Inferior parietal cortex (tissue), 1 donor: Measurements from ENCODE around the gene KCNMA1.
"Not testable (repeated sequence)": the region's sequence is repeated elsewhere in the genome, so short reads cannot be mapped to it uniquely, and the experiment has no call there.

Experiments used
- DNase-seq: peaks from one replicate; pipeline ENCODE4 v3.0.0-alpha.2; 2016; ENCODE audit errors: extremely low spot score

The KCNMA1 gene

DNA sequence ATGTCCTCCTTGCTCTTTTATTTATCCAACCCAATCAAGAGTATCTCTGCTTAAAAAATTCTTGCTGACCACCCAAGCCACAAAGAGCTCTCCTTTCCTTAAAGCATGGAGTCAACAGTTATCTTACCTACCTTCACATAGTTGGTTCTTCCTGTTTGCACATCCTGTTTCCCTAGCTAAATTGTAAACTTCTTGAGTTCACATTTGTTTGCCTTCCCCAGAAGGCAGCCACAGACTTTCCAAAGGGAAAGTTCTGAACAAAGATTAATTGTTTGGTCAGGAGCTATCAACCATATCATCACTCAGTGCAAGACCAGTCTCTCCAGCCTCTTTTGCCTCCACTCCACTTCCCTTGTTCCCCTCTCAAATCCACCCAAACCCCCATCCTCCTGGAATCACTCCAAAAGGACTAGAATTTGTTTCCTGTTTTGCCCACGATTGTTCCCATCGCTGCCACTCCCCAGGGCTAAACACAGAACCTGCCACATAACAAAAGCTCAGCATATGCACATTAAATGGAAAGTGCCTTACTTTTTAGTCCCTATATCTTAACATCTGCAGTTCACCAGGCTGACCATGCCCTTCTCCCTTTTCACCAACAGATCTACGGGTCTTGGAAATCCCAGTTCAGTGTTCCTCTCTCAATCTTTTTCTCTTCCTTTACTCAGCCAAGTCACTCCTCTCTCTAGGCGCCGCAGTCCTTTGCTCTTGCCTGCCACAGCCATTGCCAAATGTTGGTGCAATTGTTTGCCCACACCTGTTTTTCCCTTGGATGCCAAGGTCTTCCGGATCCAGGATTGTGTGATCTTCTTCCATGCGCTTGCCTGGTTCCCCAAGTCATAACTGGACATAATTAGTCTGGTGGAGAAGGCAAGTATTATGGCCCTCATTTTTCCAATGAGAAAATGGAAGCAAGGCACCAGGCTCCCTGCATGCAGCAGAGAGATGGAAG, 265.5 kb downstream of the KCNMA1 start:
- no peak for DNase-seq

DNA sequence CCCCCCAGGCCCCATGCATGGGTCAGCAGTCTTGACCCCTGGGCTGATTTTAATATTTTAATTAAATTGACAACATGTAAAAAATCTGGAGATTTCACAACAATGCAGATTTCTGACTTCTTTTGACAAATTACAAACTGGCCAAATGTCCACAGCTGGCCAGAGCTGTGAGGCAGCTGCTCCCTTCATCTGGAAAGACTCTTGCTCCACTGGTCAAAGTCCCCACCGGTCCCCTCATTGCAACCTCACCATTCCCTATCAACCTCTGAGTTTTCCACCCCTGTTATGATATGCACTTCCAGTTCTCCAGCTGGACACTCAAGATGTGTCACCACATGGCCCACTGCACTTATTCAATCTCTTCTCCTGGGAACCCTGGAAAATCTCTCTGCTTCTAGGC, 266.2 kb downstream of the KCNMA1 start:
- DNase-seq = no peak

DNA sequence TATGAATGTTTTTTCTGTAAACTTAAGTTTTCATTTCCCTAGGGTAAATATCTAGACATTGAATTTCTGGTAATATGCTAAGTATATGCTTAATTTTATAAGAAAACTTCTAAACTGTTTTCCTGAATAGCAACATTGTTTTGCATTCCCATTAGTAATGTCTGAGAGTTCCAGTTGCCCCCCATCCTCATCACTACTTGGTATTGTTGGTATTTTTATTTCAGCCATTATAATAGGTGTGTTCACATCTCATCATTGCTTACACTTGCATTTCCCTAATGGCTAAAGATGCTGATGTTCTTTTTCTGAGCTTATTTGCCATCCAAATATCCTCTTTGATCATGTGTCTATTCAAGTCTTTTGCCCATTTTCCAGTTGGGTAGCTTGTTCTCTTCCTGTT, 269.6 kb downstream of the KCNMA1 start:
- no peak for DNase-seq

DNA sequence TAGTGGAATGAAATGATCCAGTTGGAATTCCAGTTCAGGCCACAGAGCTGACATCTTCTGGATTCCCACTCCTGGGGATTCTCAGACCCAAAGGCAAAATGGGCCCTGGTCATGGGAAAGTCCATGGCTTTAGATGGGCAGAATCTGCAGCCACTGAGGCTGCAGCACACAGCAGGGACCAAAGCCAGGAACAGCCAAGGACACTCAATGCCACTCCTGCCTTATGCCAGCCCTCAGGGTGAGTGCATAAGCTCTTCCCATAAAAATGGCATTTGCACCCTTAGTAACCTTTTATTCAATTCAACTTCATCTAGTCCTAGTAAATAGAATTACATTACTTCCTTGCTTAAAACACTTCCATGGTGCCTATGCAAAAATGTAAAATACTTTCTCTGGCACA, 274.4 kb downstream of the KCNMA1 start:
- DNase-seq = no peak

DNA sequence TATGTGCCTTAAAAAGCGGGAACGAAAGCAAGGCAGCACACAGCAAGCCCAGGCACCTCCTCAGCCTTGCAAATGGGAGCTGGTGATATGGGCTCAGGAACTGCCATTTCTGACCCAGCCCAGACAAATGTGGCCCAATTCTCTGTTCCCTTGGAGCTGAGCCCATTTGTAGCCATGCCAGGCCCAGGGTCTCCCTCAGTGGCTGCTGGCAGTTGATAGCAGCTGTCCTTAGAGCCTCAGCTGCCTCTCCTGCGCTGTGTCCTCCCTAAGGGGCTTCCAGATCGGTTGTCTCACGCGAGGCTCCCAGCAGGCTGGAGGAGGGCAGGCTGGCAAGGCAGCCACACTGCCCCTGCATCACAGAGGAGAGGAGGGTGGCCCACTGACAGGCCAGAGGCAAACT, 275.8 kb downstream of the KCNMA1 start:
- DNase-seq = no peak

DNA sequence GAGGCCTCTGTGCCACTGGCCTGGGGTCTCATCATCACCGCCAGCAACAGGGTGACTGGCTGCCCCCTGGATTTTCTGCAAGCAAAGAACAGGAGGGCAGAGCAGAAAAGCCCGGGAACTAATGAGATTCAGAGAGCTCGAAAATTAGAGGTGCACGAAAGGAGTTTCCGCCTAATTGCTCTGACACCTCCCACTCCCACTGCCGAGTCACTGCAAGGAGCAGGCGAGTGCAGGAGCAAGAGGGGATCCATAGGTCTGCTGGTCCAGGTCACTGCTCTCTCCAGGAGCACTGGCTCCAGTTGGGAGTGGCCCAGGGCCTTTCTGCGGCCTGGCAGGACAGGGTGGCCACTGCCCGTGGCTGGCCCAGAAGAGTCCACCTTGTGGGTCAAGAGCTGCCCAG, 276.2 kb downstream of the KCNMA1 start:
- DNase-seq = no peak

DNA sequence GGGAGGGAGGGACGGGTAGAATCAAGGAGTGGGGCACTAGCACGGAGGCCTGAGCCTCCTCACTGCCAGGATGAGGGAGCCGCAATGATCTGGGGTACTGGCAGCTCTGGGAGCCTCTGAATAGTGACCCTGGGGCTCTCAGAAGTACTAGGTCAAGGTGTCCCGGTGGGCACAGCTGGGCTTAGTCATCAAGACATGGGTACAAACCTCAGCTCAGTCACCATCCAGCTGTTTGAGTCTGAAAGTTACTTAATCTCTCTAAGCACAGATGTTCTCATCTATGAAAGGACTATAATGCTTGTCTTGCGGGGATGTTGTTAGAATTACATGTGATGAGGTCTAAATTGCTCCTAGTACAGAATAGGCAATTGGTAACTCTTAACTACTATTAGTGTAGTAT, 276.8 kb downstream of the KCNMA1 start:
- no peak for DNase-seq

DNA sequence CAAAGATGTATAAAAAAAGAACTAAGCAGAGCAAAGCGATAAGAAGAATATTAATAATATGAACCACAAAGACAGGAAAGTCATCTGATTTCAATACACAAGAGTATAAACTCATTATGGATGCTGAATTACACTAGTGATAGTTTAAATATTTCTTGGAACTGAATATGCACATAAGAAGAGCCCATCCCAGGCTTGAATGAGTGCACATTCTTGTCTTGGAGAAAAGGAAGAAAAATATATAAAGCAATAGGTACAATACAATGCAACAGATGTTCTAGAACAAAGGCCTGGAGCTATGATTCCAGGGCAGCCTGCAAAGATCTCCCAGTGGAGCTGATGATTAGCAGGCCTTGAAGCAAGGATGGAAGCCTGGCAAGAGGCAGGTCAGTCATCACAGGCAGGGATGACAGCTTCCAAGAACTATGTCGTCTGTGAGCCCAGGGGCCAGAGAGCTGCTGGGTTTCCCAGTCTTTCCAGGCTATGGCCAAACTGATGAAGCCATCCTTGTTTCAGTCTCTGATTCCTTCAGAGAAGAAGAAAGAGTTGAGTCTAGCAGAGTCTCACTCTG, 277.6 kb downstream of the KCNMA1 start:
- DNase-seq = no peak

DNA sequence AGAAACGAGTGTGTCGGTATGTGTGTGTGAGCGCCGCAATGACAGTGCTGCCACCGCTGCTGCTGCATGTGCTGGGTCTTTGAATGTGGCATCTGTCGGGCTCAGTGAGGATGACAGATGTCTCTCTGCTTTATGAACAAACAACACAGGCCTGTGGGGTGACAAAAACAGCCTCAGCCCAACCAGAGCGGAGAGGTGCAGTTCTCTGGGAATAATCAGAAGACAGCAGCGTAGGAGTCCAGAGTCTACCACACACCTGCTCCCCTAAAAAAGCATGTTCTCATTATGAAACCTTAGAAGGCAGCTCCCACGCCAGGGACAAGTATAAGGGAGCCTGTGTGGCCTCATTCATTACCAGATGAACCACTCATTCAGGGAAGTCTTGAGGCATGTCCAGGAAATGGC, 278.3 kb downstream of the KCNMA1 start:
- DNase-seq = no peak

DNA sequence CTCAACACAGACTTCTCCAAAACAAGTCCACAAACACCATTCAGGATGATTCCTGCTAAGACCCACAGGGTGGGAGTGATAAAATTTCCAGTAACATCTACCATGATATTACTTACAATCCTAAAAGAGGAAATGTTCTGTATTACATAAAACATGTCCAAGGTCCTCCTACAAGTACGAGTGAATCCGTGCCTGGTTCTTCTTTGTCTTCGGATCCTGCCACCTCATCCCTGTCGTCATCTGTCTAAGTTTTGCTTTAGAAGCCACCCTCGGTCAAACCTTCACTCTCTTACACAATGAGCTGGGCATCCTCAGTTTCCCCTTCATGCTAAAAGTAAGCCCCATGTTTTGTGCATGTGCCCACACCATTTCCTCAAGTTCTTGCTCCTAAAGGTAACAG, 279.0 kb downstream of the KCNMA1 start:
- DNase-seq = no peak

DNA sequence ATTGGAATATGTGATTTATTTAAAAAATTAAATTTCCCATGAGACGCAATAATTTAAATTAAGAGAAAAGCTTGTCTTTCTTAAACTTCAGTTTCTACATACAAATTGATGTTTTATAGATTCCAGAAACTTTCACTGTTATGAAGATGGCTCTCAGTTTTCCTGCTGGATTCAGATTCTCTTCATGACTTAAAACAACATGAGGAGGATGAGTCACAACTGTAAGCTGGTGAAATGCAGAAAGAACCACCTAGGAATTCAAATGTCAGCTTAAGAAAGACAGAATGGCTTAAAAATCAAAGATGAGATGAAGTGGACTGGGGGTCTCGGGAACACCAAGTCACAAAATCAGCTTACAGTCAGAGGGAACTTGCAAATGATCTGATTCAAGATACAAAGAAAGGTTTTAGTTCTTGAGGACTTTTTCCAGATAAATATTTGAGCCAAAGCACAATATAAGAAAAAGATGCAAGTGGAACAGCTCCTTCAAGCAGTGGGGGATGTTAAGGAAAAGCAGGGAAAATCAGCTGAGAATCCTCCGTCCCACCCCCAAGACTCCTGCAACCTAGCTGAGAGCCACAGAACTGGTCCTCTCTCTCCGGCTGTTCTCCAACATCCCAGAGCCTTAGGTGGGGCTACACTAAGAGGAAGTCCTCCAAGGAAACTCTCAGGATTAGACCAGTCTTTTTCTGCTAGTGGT, 279.8 kb downstream of the KCNMA1 start:
- DNase-seq = no peak

DNA sequence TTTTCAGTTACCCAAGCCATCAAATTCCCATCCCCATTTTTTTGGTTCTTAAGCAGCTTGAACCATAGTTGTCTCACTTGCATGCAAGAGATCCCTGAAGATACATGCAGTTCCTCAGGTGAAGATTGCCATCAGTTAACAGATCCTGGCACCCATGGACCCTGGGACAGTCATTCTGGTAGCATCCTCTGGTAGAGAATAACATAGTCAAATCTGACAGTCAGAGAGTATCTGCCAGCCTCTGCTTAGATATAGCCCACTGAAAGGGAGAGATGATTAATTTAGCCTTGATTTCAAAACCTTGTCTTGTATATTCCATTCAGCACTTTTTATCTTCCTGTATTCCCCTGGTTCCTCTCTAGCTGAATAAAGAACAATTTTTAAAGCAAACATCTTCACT, 280.4 kb downstream of the KCNMA1 start:
- DNase-seq = peak; percentile 10

DNA sequence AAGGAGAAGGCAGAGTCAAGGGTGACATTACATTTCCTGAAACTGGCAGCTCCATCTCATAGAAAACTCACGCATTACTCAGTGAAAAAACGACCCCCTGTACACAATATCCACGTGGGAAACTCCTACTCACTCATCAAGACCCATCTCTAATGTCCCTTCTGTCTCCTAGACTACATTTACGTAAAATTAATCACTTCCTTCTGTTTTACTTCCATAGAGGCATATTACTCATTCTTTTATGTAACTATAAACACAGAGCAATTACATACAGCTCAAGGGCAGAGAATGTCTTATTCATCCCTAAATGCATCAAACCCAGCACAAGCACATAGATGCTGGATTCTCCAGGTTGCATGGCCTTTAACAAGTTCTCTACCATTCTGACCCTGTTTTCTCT, 281.8 kb downstream of the KCNMA1 start:
- peak; percentile 19 for DNase-seq

DNA sequence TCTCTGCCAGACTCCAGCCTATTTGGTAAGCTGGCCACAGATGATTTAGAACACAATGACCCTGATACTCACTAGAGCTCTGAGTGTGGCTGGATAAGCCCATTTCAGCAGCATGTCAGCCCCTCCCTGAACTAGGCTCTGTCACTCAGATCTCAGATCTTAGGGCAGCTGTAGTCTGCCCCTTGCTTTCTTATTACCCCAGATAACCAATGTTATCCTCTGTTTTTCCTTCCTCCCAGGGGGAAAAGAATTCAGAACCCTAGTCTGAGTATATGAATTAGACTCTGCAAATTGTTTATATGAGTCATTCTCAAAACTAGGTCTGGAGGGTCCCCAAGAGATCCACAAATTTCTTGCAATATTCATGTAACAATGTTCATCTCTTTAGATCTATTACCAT, 286.2 kb downstream of the KCNMA1 start:
- no peak for DNase-seq

DNA sequence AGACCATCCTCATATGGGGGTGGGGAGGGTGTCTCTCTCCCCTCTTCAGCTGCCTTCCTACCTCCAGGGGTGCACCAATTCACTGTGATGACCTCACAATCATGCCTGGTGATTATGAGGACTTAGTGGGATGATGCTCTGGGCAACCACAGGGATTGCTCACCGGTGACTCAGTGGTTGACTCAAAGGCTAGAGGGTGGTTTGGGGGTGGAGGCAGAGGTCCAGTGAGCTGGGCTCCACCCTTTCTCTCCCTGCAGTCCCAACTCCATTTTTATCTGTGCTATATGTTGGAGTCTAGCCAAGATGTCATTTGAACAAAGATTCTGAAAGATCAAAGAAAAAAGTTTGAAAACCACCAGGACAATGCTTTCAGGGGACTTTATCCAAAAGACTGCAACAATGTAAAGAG, 286.9 kb downstream of the KCNMA1 start:
- no peak for DNase-seq

DNA sequence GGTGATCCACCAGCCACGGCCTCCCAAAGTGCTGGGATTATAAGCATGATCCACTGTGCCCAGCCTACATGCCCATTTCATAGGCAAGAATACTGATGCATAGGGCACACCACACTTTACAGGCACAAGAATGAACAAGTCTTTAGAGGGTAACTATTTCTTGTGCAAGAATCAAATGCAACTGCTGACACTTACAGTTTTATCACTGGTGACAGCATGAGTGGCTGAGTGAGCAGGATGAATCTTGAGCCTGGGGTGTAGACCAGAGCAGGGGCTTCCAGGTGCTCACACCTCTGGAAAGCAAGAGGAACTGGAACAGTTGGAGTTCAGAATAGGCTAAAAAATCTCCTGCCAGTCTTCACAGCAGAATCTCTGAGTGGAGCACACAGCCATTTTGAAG, 287.5 kb downstream of the KCNMA1 start:
- no peak for DNase-seq

DNA sequence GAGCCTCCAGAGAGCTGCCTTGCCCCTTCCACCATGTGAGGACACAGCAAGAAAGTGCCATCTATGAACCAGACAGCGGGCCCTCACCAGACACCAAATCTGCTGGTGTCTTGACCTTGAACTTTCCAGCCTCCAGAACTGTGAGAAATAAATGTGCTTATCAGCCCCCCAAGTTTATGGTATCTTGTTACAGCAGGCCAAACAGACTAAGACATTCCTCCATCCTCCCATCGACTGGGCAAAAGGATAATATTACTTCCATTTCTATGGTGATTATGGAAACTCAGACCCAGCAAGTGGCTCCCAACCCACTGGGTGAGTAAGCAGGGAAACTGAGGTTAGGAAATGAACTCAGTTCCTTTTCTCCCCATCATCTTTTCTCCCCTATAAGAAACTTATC, 288.4 kb downstream of the KCNMA1 start:
- DNase-seq = no peak

DNA sequence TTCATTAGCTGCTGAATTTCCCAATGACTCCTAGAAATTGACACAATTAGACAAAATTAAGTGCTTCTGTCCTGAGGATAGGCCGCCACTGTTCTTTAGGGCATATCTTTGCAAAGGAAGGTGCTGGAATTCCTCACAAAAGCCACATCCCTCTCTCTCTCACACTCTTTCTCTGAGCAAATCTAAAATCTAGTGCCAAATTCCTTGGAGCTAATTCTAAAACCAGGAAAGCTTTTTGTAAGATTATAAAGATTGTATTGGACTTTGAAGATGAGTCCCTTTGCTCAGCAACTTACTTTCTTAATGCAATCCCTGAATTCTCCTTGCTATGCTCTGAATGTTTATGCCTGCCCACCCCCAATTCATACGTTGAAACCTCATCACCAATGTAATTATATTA, 288.9 kb downstream of the KCNMA1 start:
- DNase-seq = no peak

DNA sequence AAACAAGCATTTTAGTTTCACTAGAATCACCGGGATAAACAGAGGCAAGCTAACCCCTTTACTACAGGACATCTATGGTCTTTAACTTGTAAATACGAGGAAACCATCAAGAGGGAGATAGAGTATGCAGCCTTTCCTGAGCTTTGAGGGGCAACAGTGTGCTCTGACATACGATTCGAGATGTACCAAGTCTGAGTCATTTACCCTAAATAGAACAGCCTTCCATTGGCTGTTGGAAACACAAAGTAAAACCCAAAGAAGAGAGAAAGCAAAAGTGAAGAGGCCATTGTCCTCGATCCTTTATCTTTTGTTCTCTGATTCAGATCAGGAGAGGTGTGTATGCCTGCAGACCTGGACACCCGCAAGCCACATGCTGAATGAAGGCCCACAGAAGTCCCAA, 289.5 kb downstream of the KCNMA1 start:
- no peak for DNase-seq

DNA sequence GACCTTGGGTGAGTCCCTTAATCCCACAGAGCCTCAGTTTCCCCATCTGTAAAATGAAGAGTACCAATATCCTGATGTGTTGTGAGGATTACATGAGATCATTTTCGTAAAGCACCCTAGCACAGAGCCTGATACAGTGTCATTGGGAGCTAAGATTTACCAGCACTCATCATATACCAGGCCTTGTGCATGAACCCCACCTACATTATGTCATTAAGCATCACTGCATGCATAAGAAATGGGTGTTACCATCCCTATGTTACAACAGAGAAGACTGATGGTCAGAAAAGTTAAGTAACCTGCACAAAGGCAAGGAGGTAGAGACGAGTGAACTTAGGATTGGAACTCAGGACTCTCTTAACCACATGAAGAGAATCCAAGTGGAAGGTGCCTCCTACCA, 290.6 kb downstream of the KCNMA1 start:
- no peak for DNase-seq

DNA sequence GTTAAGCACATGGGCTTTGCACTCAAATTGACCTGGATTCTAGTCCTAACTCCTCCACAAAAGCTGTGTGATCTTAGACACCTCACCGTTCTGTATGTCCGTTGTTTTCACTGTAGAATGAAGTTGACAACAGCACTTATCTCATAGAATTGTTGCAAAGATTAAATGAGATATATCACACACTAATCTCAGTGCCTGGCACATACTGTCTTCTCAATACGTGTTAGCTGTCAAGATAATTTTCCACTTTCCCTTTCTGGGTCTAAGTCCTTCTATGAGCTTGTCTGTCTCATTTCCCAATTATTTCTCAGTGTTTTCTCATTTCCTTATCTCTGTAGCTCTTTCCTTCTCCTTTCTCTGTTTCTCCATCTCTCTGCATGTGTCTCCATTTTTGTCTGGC, 296.6 kb downstream of the KCNMA1 start:
- no peak for DNase-seq

DNA sequence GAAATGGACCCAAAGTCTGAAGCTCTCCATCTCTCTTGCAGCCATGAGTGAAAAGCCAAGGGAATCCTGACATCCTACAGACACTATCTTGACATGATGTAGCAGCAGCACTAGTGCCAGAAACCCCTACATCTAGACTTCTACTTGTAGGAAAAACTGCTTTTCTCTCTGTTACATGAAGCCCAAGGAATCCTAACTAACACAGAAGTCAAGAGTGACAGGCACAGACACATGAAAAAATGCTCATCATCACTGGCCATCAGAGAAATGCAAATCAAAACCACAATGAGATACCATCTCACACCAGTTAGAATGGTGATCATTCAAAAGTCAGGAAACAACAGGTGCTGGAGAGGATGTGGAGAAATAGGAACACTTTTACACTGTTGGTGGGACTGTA, 297.7 kb downstream of the KCNMA1 start:
- not testable (repeated sequence) for DNase-seq

DNA sequence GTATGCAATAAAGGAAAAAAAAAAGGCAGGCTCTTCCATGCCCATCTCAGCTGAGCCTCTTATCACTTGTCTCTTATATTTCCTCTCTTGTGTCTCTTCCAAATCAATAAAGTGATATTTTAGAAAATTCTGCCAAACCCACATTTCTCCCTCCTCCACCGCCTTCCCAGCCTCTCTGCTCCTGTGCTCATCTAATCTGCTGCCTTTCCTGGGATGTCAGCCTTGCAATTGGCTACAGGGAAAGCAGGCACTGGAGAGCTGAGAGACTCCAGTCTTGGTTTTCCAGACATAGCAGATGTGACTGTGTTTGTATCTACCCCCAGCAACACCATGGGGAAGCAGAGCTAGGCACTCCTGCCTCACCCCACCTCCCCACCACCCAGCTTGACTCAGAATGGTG, 298.4 kb downstream of the KCNMA1 start:
- DNase-seq = no peak
